GM19099 (cell line): ENCODE data around the gene C9orf40.

Experiments used
- POLR2A ChIP-seq: IDR thresholded peaks from 3 replicates; pipeline ENCODE4 v1.6.1; 2011; ENCODE audit warnings: low read depth; ENCODE audit not compliant: insufficient read length; ENCODE audit errors: extremely low read depth

The C9orf40 gene

DNA sequence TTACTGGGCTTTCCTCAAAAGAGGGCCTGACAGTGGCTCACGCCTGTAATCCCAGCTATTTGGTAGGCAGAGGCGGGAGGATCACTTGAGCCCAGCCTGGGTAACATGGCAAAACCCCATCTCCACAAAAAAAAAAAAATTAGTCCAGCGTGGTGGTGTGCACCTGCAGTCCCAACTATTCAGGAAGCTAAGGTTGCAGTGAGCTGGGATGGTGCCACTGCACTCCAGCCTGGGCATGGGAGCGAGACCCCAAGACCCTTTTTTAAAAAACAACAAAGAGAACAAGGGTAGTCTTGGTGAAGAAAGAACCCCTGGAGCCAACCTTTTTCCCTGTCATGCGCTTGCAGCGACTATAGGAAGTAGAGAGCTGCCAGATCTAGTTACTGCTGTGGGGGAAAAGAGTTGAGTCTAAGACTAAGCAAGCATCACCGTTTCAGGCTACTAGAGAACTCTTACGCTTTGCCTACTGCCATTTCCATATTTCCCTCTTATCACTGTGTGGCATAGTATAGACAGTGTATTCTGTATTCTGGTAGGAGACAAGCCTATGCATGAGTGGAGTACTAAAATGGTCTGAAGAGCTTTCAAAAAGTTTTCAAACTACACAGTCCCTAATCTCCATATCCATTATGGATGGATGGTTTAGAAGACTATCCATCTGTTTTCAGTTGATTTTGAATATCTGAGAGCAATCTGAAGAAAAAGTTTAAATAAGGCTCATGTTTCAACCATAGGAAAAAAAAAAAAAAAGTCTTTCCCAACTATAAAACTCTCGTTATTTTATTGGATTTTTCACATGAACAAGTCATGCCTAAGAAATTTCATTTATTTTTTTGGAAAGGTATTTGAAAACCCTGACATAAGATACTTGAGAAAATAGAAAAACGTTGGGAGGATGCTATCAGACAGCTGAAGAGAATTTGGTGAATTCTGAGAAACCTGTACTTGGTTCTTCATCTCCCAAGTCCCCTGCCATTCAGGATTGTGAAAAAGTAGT, 2.6 kb downstream of the C9orf40 start:
- TF ChIP-seq POLR2A, result no peak

DNA sequence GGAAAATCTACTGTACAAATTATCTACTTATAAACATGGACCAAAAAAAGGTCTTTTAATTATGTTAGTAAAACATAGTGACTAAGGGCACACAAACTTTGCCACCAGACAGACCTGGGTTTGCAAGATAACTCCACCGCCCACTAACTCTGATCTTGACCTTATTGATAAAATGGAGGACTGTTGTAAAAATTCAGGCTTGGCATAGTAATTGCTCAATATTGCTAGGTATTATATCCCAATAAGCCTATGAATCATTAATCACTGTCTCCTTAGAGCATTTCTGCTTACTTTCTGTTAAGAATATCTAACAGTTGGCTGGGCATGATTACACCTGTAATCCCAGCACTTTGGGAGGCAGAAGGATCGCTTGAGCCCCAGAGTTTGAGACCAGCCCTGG, 3.8 kb downstream of the C9orf40 start:
- no peak for TF ChIP-seq POLR2A

DNA sequence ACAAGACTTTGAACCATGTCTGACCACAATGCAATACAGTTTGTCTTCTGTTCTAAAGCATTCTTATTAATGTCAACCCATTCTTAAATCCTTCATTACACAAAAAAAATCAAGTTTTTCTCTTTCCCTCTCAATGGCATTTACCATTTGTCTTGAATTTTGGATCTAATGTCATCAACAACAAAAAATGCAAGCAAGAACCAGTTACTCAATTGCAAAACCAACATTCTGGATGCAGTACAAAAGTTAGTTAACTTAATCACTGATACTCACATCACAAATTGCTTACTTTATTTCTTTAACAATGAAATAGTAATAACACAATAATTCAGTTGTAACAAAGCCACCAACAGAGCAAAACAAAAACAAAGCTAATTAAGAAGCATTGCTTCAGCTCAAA, 6.0 kb downstream of the C9orf40 start:
- no peak for TF ChIP-seq POLR2A

DNA sequence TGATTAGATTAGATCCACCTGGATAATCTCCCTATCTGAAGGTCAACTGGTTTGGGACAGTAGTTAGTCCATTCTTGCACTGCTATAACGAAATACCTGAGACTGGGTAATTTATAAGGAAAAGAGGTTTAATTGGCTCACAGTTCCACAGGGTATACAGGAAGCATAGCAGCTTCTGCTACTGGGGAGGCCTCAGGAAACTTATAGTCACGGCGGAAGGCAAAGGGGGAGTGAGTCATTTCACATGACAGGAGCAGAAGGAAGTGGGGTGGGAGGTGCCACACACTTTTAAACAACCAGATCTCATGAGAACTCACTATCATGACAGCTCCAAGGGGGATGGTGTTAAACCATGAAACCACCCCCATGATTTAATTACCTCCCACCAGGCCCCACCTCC, 9.9 kb downstream of the C9orf40 start:
- no peak for TF ChIP-seq POLR2A

DNA sequence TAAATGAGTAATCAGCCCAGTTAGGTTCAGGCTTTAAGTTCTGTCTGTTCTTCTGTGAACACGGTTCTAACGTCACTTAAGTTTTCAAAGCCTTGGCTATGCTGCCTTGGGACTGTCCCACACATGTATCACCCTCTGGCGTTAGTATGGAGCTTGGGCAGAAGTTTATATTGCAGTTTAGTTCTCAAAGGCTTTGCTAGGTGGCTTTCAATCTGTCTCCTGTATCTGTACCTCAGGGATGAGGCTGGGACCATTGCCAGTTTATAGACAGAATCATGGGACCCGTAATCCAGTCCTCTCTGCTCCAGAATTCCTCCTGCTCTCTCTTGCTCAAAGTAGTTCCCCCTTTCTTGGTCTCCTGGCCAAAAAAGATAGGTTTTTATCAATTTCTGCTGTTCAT, 12.1 kb downstream of the C9orf40 start:
- TF ChIP-seq POLR2A, result no peak

DNA sequence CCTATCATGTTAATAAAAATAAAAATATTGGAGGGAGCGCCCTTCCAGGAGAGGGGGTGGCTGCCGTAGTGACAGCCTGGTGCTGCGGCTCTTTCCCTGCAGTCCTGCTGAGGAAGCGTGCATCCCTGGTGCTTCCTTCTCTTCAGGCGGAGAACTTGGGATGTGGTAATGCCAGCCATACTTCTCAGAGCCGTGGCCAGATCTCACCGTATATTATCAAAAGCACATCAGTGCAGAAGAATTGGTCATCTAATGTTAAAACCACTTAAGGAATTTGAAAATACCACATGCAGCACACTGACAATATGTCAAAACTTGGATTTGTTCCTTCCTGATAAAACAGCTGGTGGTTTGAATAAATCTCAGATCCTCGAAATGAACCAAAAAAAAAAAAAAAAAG, 17.7 kb downstream of the C9orf40 start:
- no peak for TF ChIP-seq POLR2A

DNA sequence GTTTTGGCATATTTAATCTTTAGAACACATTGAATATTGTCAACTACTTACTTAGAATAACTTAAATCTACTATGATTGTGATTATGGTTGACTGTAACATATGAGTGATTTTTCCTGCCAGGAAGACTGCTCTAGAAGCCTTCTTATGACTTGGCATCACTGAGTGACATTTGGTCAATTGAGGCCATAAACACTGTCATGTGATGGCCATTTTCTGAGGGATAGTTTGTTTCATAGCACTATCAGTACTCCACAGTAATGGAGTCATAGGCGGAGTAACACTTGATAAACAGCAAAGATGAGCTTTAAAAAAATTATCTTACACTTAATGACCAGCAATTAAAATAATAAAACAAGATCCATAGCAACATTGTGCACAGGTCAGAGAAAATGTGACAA, 31.0 kb downstream of the C9orf40 start:
- no peak for TF ChIP-seq POLR2A

DNA sequence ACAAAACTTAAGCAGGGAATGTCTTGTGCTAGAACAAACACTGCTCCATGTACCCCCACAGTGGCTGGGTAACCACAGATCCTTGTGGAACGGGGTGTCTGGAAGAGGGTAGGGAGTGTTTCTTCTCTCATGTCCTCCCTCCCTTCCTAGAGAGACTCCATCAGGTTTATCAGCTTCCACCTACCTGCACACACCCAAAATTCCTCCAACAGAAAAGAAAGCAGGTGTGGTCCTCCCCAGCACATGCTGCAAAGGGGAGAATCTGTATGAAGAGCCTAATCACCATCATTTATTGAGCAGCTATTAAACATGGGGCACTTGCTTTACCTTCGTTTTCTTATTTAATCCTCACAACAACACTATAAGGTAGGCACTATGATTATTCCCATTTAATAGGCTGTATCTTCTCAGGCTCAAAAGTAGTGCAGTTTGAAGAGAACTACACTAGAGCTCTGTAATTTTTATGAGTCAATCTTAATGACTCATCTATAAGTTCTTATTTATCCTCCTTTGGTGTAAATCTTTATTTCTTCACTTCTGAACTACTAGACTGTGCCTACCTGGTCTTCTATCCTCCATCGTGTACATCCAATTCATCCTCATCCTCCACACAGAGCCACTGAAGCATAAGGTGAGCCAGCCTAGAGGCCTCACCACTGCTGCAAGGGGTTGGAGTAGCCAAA, 31.6 kb downstream of the C9orf40 start:
- no peak for TF ChIP-seq POLR2A

DNA sequence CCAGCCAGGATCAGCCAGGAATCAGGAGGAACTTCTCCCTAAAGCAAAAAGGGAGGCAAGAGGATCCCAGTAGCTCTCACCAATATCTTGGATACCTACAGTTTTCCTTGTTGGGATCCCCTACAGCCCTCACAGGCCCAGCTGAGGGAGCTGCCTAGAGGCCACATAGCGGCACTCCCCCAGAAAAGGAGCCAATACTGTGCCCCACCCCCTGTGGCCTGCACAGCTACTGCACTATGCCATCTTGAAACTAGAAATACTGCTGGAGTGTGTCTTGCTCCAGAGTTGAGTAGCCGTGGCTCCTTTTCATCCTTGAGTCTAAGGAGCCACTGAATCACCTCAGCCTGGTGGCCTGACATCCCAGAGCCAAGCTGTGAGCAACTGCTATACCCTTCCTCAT, 42.7 kb downstream of the C9orf40 start:
- TF ChIP-seq POLR2A, result no peak

DNA sequence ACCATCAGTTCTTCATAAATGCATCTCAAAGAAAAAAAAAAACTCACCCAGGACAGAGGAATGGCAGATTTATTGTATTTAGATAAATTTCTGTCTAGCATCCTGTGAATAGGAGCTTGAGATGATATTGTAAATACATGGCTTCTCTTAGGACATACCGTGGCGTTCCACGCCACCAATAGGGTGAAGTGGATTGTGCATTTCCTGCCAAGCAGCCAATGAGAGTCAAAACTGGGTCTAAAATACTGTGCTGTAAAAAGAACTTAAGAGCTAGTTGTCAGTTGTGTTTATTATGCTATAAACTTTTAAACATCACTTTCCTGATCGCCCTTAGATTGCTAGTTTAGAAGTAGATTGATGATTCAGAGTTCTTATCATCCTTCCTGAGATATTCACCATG, 44.0 kb downstream of the C9orf40 start:
- TF ChIP-seq POLR2A, result no peak

DNA sequence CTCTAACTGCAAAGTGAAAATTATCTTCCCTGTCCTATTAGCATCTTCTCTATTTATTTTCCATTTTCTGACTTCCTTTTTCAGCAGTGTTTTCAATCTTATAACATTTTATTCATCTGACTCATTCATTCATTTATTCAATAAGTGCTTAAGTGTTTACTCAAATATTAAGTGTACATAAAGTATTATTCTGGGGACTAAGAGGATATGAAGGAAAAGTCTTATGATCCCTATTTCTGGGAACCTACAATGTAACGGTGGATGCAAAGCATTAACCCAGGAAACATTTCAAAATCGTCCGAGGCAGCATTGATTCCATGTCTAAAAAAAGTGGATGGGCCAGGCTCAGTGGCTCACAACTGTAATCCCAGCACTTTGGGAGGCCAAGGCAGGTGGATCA, 45.6 kb downstream of the C9orf40 start:
- no peak for TF ChIP-seq POLR2A

DNA sequence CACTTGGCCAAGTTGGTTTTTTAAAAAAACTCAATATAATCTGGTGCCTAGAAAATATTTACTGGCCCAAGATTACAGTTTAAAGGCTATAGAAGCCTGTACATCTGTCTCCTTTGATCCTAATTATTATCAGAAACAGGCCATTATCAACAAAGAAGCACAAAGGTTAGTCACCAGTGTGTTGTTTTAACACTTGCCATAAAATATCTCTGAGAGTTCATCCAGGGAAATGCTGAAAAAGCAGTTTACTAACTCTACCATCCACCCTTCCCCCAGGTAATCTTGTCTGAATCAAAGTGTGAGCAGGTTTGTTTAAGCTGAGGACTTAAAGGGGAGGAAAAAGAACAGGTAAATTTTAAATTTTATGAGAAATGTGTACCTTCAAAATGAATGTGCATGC, 51.7 kb downstream of the C9orf40 start:
- no peak for TF ChIP-seq POLR2A
